OCI-M1 (cell line): Measurements from ENCODE around the gene LACTBL1.
"Not testable (repeated sequence)": the region's sequence is repeated elsewhere in the genome, so short reads cannot be mapped to it uniquely, and the experiment has no call there.

Experiments
- DNase-seq: peaks from one replicate; lab custom pipeline; 2025; lab: John Stamatoyannopoulos, UW

LACTBL1 gene

GRCh38 chr1:22976461-22977243 lies 4.0 kb upstream of the LACTBL1 start:
- peak; percentile 89 for DNase-seq

- DNase-seq = no peak
Observed at GRCh38 chr1:22976127-22976460, 3.4 kb upstream of the LACTBL1 start.

DNA sequence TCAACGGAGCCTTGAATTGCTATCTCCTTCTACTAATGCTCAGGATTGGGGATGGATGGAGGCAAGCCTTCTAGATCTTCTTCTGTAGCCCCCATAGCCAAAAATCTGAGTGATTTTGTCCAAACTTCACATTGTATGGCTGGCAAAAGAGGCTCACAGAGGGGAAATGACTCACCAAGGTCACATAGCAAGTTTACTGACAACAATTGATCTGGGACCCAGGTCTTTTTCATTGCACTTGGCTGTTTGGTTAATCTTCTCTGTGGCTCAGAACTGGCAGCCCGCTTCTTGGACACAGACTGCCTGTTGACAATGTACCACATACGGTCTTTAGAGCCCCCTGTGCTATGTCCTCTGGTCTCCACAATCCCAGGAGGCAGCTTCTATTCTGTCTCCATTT lies 3.0 kb upstream of the LACTBL1 start:
- DNase-seq = no peak

DNA sequence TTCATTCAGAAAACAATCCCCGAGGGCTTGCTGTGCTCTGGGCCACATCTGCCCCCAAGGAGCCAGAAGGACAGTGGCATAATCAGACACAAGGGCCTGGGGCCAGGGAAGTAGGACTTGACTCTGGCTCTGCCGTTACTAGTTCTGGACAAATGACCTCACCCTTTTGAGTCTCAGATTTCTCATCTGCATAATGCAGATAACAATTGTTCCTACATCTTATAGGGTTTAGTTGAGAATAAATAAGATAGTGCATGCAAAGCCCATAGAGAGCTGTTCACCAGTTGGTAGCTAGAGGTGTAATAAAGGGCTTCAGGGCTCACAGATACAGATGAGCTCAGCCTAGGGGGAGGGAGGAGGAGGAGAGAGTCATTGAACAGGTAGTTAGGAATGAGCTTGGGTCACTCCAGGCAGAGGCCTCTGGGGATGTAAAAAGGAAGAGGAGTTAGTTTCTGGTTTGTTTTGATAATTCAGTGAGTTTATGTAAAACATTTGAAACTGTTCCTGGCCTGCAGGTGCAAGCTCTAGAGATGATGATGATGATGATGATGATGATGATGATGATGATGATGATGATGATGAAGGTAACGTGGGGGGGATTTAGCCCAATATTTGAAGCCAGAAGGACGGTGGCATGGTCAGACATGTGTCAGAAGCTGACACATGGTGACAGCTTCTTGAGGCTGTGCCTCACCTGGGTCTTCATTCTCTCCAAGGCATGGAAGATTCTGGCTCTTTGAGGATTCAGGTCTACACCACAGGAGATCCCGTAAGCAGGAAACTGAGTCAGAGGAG lies 858 bp downstream of the LACTBL1 start:
- peak; percentile 70 for DNase-seq

DNA sequence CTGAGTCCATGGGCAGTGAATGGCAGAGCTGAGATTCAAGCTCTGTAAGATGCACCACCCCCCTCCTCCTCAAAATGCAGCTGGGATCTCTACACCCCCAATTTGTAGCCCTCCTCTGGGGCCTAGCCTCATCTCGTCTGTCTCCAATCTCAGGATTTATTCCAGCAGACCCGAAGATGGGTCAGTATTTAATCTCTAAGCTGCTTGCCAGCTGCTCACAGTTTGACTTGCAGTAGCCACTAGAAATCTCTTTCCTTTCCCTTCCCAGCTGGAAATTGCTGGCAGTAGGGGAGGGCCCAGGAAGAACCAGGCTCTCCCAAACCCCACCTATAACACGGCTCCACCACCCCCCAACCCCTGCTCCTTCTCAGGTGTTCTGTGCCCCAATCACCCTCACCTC lies 1.5 kb downstream of the LACTBL1 start:
- no peak for DNase-seq

- DNase-seq = no peak
Observed at GRCh38 chr1:22970096-22970495, 2.6 kb downstream of the LACTBL1 start.

GRCh38 chr1:22969304-22969709 lies 3.4 kb downstream of the LACTBL1 start:
- no peak for DNase-seq

GRCh38 chr1:22967833-22968232 lies 4.8 kb downstream of the LACTBL1 start:
- no peak for DNase-seq

- no peak for DNase-seq
Observed at GRCh38 chr1:22966309-22966708, 6.4 kb downstream of the LACTBL1 start.

- no peak for DNase-seq
Observed at GRCh38 chr1:22963044-22963677, 9.5 kb downstream of the LACTBL1 start.

DNA sequence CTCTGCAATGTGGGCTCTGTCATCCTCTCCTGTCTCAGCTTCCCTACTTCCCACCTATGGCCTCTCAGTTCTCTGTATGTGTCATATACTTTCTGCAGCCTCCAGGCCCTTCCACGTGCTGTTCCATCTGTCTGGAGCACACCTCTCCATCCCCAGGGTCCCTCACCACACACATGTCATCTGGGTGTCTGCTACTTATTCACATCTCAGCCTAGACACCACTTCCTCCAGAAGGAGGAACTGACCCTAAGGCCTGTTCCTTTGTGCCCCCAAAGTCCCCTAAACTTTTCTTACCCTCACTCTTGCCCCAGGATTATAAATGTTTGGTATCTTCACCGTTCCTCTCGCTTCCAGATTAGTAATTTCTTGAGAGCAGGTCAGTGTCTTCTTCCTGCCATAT lies 10.1 kb downstream of the LACTBL1 start:
- DNase-seq = no peak

DNA sequence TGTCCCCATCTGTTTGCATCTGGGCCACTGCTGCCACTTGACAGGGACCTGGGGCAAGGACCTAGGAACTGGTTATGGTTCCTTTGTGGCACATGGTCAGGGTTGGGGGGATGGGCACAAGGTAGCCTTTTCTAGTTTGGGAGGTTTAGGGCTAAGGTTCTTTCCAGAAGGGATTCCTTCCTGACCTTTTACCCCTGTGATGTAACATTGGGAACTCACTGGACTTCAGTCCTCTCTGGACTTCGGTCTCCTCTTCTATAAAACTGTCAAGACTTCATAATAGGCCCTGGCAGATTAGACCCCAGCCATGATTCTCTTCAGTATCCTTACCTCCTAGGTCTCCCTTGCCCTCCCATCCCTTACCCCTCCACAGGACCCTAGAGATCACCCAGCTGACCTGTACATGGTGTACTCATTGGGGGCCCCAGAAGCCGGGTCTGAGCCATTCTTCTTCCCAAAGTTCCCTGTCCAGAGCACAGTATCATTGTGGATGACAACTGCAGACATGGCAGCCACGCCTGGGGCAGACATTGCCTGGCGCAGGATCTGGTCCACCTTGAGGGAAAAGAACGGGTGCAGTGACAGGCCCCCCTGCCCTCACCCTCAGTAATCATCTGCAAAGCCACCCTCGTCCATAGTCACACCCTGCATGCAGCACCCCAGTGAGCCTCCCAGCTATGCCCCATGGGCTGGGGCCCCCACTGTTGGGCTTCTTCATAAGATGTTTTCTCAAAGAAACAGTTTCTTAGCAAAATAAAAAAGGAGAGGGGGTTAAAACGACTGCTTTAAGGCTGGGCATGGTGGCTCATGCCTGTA lies 12.9 kb downstream of the LACTBL1 start:
- no peak for DNase-seq

- no peak for DNase-seq
Observed at GRCh38 chr1:22958556-22958955, 14.1 kb downstream of the LACTBL1 start.

DNA sequence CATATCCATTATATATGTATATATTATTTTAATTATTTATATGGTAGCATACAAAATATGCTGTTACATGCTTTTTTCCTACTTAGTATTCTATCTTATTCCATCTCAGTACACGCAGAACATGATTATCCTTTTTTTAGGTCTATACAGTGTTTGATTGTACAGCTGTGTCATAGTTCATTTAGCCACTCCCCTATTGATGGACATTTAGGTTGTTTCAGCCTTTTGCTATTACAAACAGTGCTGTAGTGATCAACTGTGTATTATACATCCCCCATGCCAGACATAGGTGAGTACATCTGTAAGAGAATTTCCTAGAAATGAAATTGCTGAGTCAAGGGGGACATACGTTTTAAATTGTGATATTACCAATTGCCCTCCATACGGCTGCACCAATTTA lies 15.6 kb downstream of the LACTBL1 start:
- no peak for DNase-seq

DNA sequence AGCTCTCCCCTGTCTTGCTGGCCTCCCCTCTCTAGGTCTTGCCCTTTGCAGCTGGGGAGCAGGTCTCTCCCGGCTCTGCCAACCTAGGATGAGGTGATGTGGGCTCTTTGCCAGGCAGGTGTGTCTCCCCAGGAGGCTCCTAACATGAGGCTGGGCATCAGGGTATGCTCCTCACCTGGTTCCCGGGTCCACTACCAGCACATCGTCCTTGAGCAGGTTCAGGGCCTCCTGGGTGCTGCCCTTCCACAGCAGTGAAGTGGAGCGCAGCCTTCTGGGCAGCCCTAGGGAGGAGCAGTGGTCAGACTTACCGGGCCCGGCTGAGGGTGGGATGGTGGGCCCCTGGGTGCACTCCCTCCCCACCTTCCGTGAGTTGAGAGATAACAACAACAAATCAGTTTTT lies 17.5 kb downstream of the LACTBL1 start:
- no peak for DNase-seq

DNA sequence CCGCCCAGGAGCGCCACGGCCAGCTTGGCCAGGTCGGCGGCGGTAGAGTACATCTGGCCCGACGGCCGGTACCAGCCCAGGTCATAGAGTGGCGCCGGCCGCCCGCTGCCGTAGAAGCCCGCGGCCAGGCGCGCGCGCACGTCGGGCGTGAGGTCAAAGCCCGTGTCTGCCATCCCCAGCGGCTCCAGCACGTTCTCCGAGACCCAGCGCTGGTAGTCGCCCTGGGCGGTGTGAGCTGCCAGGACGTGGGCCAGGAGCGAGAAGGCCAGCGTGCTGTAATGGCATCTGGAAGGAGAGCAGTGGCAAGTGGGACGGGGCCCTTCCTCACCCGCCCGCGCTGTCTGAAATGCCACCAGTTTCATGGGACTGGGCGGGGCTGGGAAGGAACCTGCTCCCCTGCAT lies 18.9 kb downstream of the LACTBL1 start:
- no peak for DNase-seq

GRCh38 chr1:22953057-22953739 lies 19.5 kb downstream of the LACTBL1 start:
- no peak for DNase-seq

GRCh38 chr1:22952694-22953056 lies 20.0 kb downstream of the LACTBL1 start:
- DNase-seq = no peak

GRCh38 chr1:22951796-22952195 lies 20.9 kb downstream of the LACTBL1 start:
- DNase-seq = no peak

DNA sequence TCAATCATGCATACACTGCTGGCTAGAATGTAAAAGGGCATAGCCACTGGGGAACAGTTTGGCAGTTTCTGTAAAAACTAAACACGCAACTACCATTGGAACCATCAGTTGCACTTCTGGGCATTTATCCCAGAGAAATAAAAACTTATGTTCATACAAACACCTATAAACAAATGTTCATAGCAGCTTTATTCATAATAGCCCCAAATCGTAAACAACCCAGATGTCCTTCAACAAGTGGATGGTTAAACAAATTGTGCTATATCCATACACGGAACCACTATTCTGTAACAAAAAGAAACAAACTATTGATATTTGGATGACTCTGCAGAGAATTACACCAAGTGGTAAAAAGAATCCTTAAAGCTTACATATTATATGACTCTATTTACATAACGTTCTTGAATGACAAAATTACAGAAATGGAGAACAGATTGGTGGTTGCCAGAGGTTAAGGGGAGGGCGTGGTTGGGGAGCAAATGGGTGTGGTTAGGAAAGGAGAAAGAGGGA lies 22.8 kb downstream of the LACTBL1 start:
- DNase-seq = no peak

GRCh38 chr1:22945171-22945570 lies 27.5 kb downstream of the LACTBL1 start:
- DNase-seq = not testable (repeated sequence)
